Keratinocyte (primary cell): ENCODE measurements around the gene CXCL6. TPM values are rescaled to one million over a fixed set of nuclear protein-coding genes. Genes with fewer than 3 reads are reported as not detected.

ENCODE experiments used
- DNase-seq: peaks from one replicate; pipeline ENCODE4 v3.0.0-alpha.2; 2011; ENCODE audit warnings: low read depth, missing footprints, low spot score
- FAIRE-seq: peaks from 2 replicates; lab custom pipeline; 2011; peaks lifted over from hg19 to GRCh38; lab: Jason Lieb, UNC
- H2AFZ ChIP-seq: 2 replicates; pipeline ENCODE4 v1.6.0; 2012; ENCODE audit warnings: low read length, control low read depth, inconsistent platforms; ENCODE audit not compliant: control insufficient read depth
- H3K27ac ChIP-seq: 2 replicates; pipeline ENCODE4 v1.5.1; 2011; ENCODE audit warnings: low read length; ENCODE audit not compliant: control insufficient read depth, insufficient read depth
- H3K27me3 ChIP-seq: 3 replicates; pipeline ENCODE4 v1.6.0; 2011; ENCODE audit warnings: low read length; ENCODE audit not compliant: control insufficient read depth, insufficient read depth; ENCODE audit errors: extremely low read depth
- H3K36me3 ChIP-seq, 2 experiments: 2 replicates in 1 of 2; 3 replicates in 1 of 2; pipeline ENCODE4 v1.5.1; 2011; ENCODE audit warnings: low read length in 2 of 2, mild to moderate bottlenecking in 1 of 2; ENCODE audit not compliant: control insufficient read depth in 2 of 2, insufficient read depth in 2 of 2; ENCODE audit errors: extremely low read depth in 1 of 2
- H3K4me1 ChIP-seq: 3 replicates; pipeline ENCODE4 v1.5.1; 2011; ENCODE audit warnings: low read length; ENCODE audit not compliant: control insufficient read depth, insufficient read depth; ENCODE audit errors: extremely low read depth
- H3K4me2 ChIP-seq: 3 replicates; pipeline ENCODE4 v1.6.0; 2011; ENCODE audit warnings: low read depth, low read length; ENCODE audit not compliant: control insufficient read depth, insufficient read depth; ENCODE audit errors: extremely low read depth
- H3K4me3 ChIP-seq, 3 experiments: fragments of 200-600 bp in 1 of 3; sonication (generic) in 1 of 3; 2 replicates in 2 of 3; 3 replicates in 1 of 3; pipeline ENCODE4 v1.5.1; 2011 to 2016; ENCODE audit warnings: low read length in 3 of 3, mild to moderate bottlenecking in 3 of 3, control low read depth in 2 of 3, inconsistent platforms in 1 of 3, low read depth in 1 of 3, mixed read lengths in 1 of 3, mixed run types in 1 of 3, moderate library complexity in 1 of 3; ENCODE audit not compliant: control insufficient read depth in 2 of 3, insufficient read depth in 2 of 3; ENCODE audit errors: extremely low read depth in 1 of 3
- H3K79me2 ChIP-seq: 2 replicates; pipeline ENCODE4 v1.6.0; 2012; ENCODE audit warnings: low read length; ENCODE audit not compliant: control insufficient read depth, insufficient read depth
- H3K9ac ChIP-seq: 3 replicates; pipeline ENCODE4 v1.6.0; 2011; ENCODE audit warnings: low read length; ENCODE audit not compliant: control insufficient read depth, insufficient read depth; ENCODE audit errors: extremely low read depth
- H3K9me1 ChIP-seq: 3 replicates; pipeline ENCODE4 v1.6.0; 2011; ENCODE audit warnings: low read length; ENCODE audit not compliant: control insufficient read depth, insufficient read depth; ENCODE audit errors: extremely low read depth
- H3K9me3 ChIP-seq: 2 replicates; pipeline ENCODE4 v1.5.1; 2012; ENCODE audit warnings: low read depth, low read length; ENCODE audit not compliant: control insufficient read depth
- H4K20me1 ChIP-seq: 3 replicates; pipeline ENCODE4 v1.6.0; 2011; ENCODE audit warnings: low read length; ENCODE audit not compliant: control insufficient read depth, insufficient read depth; ENCODE audit errors: extremely low read depth
- CTCF ChIP-seq, 3 experiments: IDR thresholded peaks in 1 of 3; conservative IDR thresholded peaks in 1 of 3; optimal IDR thresholded peaks in 1 of 3; 2 replicates in 2 of 3; 3 replicates in 1 of 3; pipeline versions ENCODE3 to v1.5.1; 2011; ENCODE audit warnings: low read length in 3 of 3, mild to moderate bottlenecking in 3 of 3, moderate library complexity in 2 of 3, control low read depth in 1 of 3, inconsistent platforms in 1 of 3; ENCODE audit not compliant: insufficient read depth in 2 of 3; ENCODE audit errors: extremely low read depth in 1 of 3
- EZH2 ChIP-seq: IDR thresholded peaks from one replicate; pipeline ENCODE4 v1.6.1; 2012; ENCODE audit warnings: inconsistent platforms, mild to moderate bottlenecking, low read length, moderate library complexity
- dilution Hi-C: fragments of 300-500 bp; cut with MboI; formaldehyde crosslinking; loops from one replicate; pipeline ENCODE4 v1.7.0; 2020; ENCODE audit warnings: low sequenced_read_pairs; ENCODE audit not compliant: extremely low pct_ligation_motif_present
- polyA plus RNA-seq, 5 experiments: library from polyadenylated mRNA; depleted of rRNA in 3 of 5; stranded (reverse) in 3 of 5; stranded (forward) in 1 of 5; unstranded in 1 of 5; fragments of >200 nt; gene quantifications; 1 replicate in 1 of 5; 2 replicates in 3 of 5; 3 replicates in 1 of 5; pipeline versions ENCODE4 v1.2.1 to v1.2.3, GENCODE V29; 2011 to 2012; ENCODE audit warnings: missing spikeins in 2 of 5, low read depth in 1 of 5, low replicate concordance in 1 of 5

The CXCL6 gene
- polyA plus RNA-seq, 1 donor (not counting 4 experiments of a cell fraction or from before 2014, with no cell fraction given) = 0.08 TPM

- H3K36me3 ChIP-seq = no peaks in the 10 kb centered on the region
- H3K9me1 ChIP-seq = no peaks in the 10 kb centered on the region
- no peak for TF ChIP-seq CTCF (optimal IDR thresholded peaks at IDR 0.05 in 1 of 3, IDR thresholded peaks at IDR 0.05 in 1 of 3, conservative IDR thresholded peaks at IDR 0.05 in 1 of 3; ENCODE audit: extremely low read depth in 1 of 3, insufficient read depth in 2 of 3, low read length in 3 of 3)
- TF ChIP-seq EZH2 = no peak
- no peaks in the 10 kb centered on the region for H3K79me2 ChIP-seq
- peaks cover 20% of the 10 kb centered on the region for H3K4me1 ChIP-seq
- H3K4me3 ChIP-seq = no peak overlapping the region
- no peak overlapping the region for H2AFZ ChIP-seq
- FAIRE-seq (no peak), DNase-seq (no peak)
- H3K27ac ChIP-seq = no peak overlapping the region
- H4K20me1 ChIP-seq = no peaks in the 10 kb centered on the region
- H3K9me3 ChIP-seq = no peaks in the 10 kb centered on the region
- no peak overlapping the region for H3K9ac ChIP-seq
- no peaks in the 10 kb centered on the region for H3K27me3 ChIP-seq
- no peak overlapping the region for H3K4me2 ChIP-seq
- dilution Hi-C loops = no loop called here
These were observed 11.2 kb downstream of the CXCL6 start for GRCh38 chr4:73847526-73848182.

- no peak overlapping the region for H3K27ac ChIP-seq
- TF ChIP-seq CTCF (optimal IDR thresholded peaks at IDR 0.05 in 1 of 3, IDR thresholded peaks at IDR 0.05 in 1 of 3, conservative IDR thresholded peaks at IDR 0.05 in 1 of 3; ENCODE audit: extremely low read depth in 1 of 3, insufficient read depth in 2 of 3, low read length in 3 of 3) (no peak), EZH2 (no peak)
- dilution Hi-C loops = no loop called here
- H3K9me3 ChIP-seq = no peaks in the 10 kb centered on the region
- no peak overlapping the region for H3K4me3 ChIP-seq
- H3K4me1 ChIP-seq = peaks cover 20% of the 10 kb centered on the region
- H3K9ac ChIP-seq = no peak overlapping the region
- H3K9me1 ChIP-seq = no peaks in the 10 kb centered on the region
- H2AFZ ChIP-seq = no peak overlapping the region
- no peak for DNase-seq
- H3K27me3 ChIP-seq = peaks cover 3% of the 10 kb centered on the region
- no peaks in the 10 kb centered on the region for H3K79me2 ChIP-seq
- no peaks in the 10 kb centered on the region for H3K36me3 ChIP-seq
- no peak overlapping the region for H3K4me2 ChIP-seq
- no peaks in the 10 kb centered on the region for H4K20me1 ChIP-seq
- FAIRE-seq = no peak
These were observed 11.8 kb downstream of the CXCL6 start for GRCh38 chr4:73848183-73848777.
